ENCODE measurements around the gene PIAS1. TPM values are rescaled to one million over a fixed set of nuclear protein-coding genes. Genes with fewer than 3 reads are reported as not detected.

PIAS1 gene
- total and polyA plus RNA-seq, 9 of the 15 experiments (the other 6 are each of a cell fraction or from before 2014, with no cell fraction given), result 18.0 to 59.1 (median 28.5) TPM

- no peak for FAIRE-seq
- Histone ChIP-seq H3K9ac (ENCODE audit: insufficient read depth in 1 of 2, low read depth in 2 of 2, low read length in 2 of 2) (no peak overlapping the region), H2AFZ (ENCODE audit: low read depth, low read length) (no peak overlapping the region), H3K27me3 (ENCODE audit: control insufficient read depth in 2 of 2, insufficient read depth in 2 of 2, low read length in 2 of 2) (peaks cover 2 to 9% of the 10 kb centered on the region in 2 experiments; a peak in 1 of 5 replicates), H3K4me3 (no peak overlapping the region), H3K9me3 (replicated peaks; ENCODE audit: control insufficient read depth, insufficient read depth, low read depth, low read length) (no peaks in the 10 kb centered on the region), H3K4me1 (replicated peaks in 1 of 2; ENCODE audit: control insufficient read depth in 2 of 2, insufficient read depth in 2 of 2, low read length in 2 of 2) (no peaks in the 10 kb centered on the region), H4K20me1 (replicated peaks; ENCODE audit: control insufficient read depth, insufficient read depth, low read length) (no peaks in the 10 kb centered on the region), H3K36me3 (ENCODE audit: control insufficient read depth, insufficient read depth, low read length) (no peaks in the 10 kb centered on the region), H3K27ac (ENCODE audit: extremely low read depth, low read depth, low read length) (no peak overlapping the region), H3K79me2 (ENCODE audit: control insufficient read depth, insufficient read depth, low read length) (no peaks in the 10 kb centered on the region), H3K9me1 (ENCODE audit: control insufficient read depth, insufficient read depth, low read length) (no peaks in the 10 kb centered on the region), H3K4me2 (ENCODE audit: insufficient read depth, low read length) (no peak overlapping the region)
- 12% methylated on average over 6 of the region's 6 CpGs for WGBS (ENCODE audit: insufficient coverage, low coverage, missing lambda C conversion rate)
- CTCF ChIA-PET (ENCODE audit: low intra/inter-chr PET ratio), result no interaction called here
- in situ Hi-C loops (cut with MboI), result no loop called here
- DNase-seq (ENCODE audit: extremely low read depth in 1 of 4, low spot score in 3 of 4), result no peak
- POLR2A ChIA-PET, result interaction anchor here (0.6 kb wide), 1 partner anchor 289 kb away, joined by 3 read pairs; no protein-coding TSS in a partner anchor
- BruUV-seq (replicated peaks), result no TSS peak
- intact Hi-C loops (cut with micrococcal nuclease), result no loop called here
- no peak for ATAC-seq
- no peak for TF ChIP-seq ZNF639 (CRISPR knock-in tag; conservative IDR thresholded peaks at IDR 0.05 in 1 of 2, IDR thresholded peaks at IDR 0.05 in 1 of 2)
- no peak for TF ChIP-seq MCM2 (IDR thresholded peaks at IDR 0.05; ENCODE audit: low read depth)
- TF ChIP-seq ZNF668 (CRISPR knock-in tag; IDR thresholded peaks at IDR 0.05), result no peak
- no peak for TF ChIP-seq ZNF785 (CRISPR knock-in tag; IDR thresholded peaks at IDR 0.05)
- no peak for TF ChIP-seq ETS2 (tag; IDR thresholded peaks at IDR 0.05; ENCODE audit: borderline replicate concordance, poor library complexity, severe bottlenecking)
- TF ChIP-seq MAZ (CRISPR knock-in tag; conservative IDR thresholded peaks at IDR 0.05 in 1 of 2, IDR thresholded peaks at IDR 0.05 in 1 of 2), result no peak
- TF ChIP-seq MTA3 (IDR thresholded peaks at IDR 0.05; ENCODE audit: borderline replicate concordance), result no peak
- TF ChIP-seq SREBF2 (CRISPR knock-in tag; IDR thresholded peaks at IDR 0.05), result no peak
- no peak for TF ChIP-seq NONO (IDR thresholded peaks at IDR 0.05; ENCODE audit: low read depth in 2 of 2, low read length in 1 of 2)
- TF ChIP-seq HDAC3 (IDR thresholded peaks at IDR 0.05; ENCODE audit: borderline replicate concordance, partially characterized antibody), result no peak
- TF ChIP-seq WHSC1 (IDR thresholded peaks at IDR 0.05; ENCODE audit: low read length), result no peak
- TF ChIP-seq PHF21A (IDR thresholded peaks at IDR 0.05; ENCODE audit: borderline replicate concordance, low read depth), result no peak
- TF ChIP-seq ZBTB26 (CRISPR knock-in tag; IDR thresholded peaks at IDR 0.05), result no peak
- TF ChIP-seq ZNF518B (CRISPR knock-in tag; IDR thresholded peaks at IDR 0.05), result no peak
- no peak for TF ChIP-seq NCOA6 (IDR thresholded peaks at IDR 0.05)
- TF ChIP-seq TAL1 (IDR thresholded peaks at IDR 0.05), result no peak
Observed at GRCh38 chr15:68017201-68017600, 36.9 kb upstream of the PIAS1 start.

All from K562 (cell line).